LNCAP (cell line): Measurements from ENCODE around the gene STX16.

Experiments
- CTCF ChIP-seq: fragments of 450-650 bp; IDR thresholded peaks from 2 replicates; pipeline ENCODE4 v1.5.1; 2017; ENCODE audit warnings: mild to moderate bottlenecking

STX16 gene

GRCh38 chr20:58661598-58662473, 10.8 kb downstream of the STX16 start:
- no peak for TF ChIP-seq CTCF

- no peak for TF ChIP-seq CTCF
These were observed 13.2 kb downstream of the STX16 start for GRCh38 chr20:58664331-58664730.

- no peak for TF ChIP-seq CTCF
These were observed 13.8 kb downstream of the STX16 start for GRCh38 chr20:58664883-58665282.

GRCh38 chr20:58665606-58666005, 14.5 kb downstream of the STX16 start:
- no peak for TF ChIP-seq CTCF

- TF ChIP-seq CTCF: no peak
These were observed 15.6 kb downstream of the STX16 start for GRCh38 chr20:58666702-58667101.

- TF ChIP-seq CTCF: no peak
These were observed 16.9 kb downstream of the STX16 start for GRCh38 chr20:58667975-58668374.

- TF ChIP-seq CTCF: no peak
These were observed 17.8 kb downstream of the STX16 start for GRCh38 chr20:58668901-58669286.
